GM13976 (cell line): ENCODE measurements around the gene HSPA12A.

Experiments used
- DNase-seq: peaks from one replicate; pipeline ENCODE4 v3.0.0; 2012; ENCODE audit warnings: low spot score
- in situ Hi-C: fragments of 300-500 bp; cut with MboI; formaldehyde crosslinking; loops from one replicate; pipeline ENCODE4 v1.12.0; 2022; ENCODE audit warnings: low sequenced_read_pairs, mixed read lengths, inconsistent platforms; ENCODE audit not compliant: unreplicated experiment
- TF ChIP-seq, protein P1 (sequence below): IDR thresholded peaks from 2 replicates; pipeline ENCODE4 v1.5.1; 2012; ENCODE audit warnings: borderline replicate concordance, mild to moderate bottlenecking; ENCODE audit not compliant: insufficient read depth; ENCODE audit errors: extremely low read depth, missing control alignments, control extremely low read depth

The HSPA12A gene

DNA sequence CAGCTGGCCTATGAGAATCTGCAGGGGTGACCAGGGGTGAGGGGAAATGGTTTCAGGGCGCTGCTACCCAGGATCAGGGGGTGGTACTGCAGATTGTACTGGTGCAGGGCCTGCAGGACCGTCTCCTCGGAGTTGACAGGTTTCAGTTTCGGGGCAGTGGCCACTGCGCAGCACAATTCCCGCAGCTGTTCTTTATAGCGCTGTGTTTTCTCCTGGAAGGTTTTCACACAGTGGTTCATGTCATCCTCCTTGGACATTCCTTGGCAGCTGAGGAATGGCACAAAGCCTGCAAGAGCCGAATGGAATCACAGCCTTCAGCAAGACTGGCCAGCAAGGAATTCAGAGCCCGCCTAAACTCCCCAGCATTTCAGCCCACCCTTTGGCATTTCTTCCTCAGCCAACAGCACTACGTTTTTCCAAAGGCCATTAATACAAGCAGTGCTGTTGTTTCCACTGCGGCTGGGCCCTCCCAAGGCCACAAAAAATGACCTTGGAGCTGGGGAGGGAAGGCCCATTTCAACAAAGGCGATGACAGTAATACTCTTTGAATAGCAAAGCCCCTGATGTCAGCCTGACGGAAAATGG, 76.7 kb downstream of the HSPA12A start:
- TF ChIP-seq, protein P1, sequence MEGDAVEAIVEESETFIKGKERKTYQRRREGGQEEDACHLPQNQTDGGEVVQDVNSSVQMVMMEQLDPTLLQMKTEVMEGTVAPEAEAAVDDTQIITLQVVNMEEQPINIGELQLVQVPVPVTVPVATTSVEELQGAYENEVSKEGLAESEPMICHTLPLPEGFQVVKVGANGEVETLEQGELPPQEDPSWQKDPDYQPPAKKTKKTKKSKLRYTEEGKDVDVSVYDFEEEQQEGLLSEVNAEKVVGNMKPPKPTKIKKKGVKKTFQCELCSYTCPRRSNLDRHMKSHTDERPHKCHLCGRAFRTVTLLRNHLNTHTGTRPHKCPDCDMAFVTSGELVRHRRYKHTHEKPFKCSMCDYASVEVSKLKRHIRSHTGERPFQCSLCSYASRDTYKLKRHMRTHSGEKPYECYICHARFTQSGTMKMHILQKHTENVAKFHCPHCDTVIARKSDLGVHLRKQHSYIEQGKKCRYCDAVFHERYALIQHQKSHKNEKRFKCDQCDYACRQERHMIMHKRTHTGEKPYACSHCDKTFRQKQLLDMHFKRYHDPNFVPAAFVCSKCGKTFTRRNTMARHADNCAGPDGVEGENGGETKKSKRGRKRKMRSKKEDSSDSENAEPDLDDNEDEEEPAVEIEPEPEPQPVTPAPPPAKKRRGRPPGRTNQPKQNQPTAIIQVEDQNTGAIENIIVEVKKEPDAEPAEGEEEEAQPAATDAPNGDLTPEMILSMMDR, result no peak
- in situ Hi-C loops, result no loop called here
- DNase-seq, result no peak

DNA sequence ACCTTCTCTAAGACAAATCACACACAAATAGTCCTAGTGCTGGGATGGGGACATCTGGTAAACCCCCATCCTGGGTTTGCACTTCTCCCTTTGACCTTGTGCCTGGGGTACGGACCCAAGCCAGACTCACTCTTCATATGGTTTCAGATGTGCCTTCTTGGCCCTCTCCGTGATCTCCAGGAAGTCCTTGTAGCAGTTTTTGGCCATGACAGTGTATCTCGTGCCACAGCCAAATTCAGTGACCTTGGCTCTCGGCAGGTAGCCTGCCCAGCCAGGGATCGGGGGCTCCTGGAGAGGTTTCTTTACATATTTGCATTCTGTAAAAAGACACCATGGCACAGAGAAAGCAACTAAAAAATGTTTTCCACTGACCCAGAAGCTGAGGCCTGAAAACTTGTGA, 77.7 kb downstream of the HSPA12A start:
- DNase-seq, result no peak
- in situ Hi-C loops, result no loop called here
- TF ChIP-seq, protein P1, result no peak

GRCh38 chr10:116663342-116663741, 79.0 kb downstream of the HSPA12A start:
- DNase-seq, result no peak
- TF ChIP-seq, protein P1, result no peak
- in situ Hi-C loops, result no loop called here

DNA sequence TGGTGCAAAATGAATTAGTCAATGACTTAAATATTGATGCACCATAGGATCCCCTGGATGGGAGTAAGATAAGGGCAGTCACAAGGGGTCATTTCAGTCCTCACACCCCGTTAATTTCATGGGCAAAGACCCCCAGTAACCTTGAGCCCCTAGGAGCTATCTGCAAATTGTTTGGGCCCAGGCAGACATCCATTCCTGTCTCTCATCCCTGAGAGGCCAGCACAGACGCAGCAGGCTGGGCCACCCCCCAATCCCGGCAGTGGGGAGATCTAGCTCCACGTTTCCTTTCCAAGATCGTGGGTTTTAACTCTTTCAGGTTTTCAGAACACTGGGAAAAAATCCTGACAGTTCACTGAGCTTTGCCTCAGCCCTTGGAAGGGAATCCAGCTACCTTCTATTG, 81.5 kb downstream of the HSPA12A start:
- DNase-seq, result no peak
- TF ChIP-seq, protein P1, result no peak
- in situ Hi-C loops, result no loop called here

DNA sequence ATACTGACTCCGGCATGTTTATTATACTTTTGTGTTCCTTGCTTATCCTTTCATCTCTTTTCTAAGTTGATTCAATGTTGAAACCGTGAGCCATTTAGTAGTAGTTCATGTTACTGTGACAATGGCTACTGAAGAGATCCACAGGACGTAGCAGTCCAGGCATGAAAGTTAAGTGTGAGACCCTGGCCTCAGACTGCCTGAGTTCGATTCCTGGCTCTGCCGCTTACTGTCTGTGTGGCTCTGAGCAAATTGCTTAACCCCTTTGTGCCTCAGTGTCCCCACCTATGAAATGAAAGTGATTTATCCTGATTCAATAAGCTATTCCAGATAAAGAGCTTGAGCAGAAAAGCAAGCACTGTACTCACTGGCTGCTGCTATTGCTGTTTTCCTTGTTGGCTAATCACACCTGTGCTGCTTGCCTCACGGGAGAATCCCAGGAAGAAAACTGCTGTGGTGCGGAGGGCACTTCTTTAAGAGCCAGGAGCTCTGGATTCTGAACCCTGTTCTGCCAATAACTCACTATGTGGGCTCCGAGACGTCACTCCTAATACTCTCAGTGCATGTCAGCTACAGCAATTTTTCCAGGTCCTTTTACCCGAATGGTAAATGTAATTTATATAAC, 83.2 kb downstream of the HSPA12A start:
- in situ Hi-C loops, result no loop called here
- no peak for DNase-seq
- TF ChIP-seq, protein P1, result no peak

GRCh38 chr10:116657863-116658551, 84.4 kb downstream of the HSPA12A start:
- TF ChIP-seq, protein P1, result no peak
- no peak for DNase-seq
- in situ Hi-C loops, result no loop called here
